GM12878 (cell line): ENCODE data around the gene TUBB. TPM values are rescaled to one million over a fixed set of nuclear protein-coding genes. Genes with fewer than 3 reads are reported as not detected.

ENCODE experiments used
- BCL11A ChIP-seq: IDR thresholded peaks from 2 replicates; pipeline ENCODE4 v1.6.1; 2011; ENCODE audit warnings: low read depth, low read length
- CHD1 ChIP-seq: IDR thresholded peaks from 2 replicates; pipeline ENCODE4 v1.6.1; 2012; ENCODE audit warnings: low read depth, low read length, improper control_type of control experiment
- EP300 ChIP-seq, 2 experiments: fragments of 150-350 bp in 1 of 2; IDR thresholded peaks; 2 replicates each; pipeline ENCODE4 v1.6.1; 2011 to 2012; ENCODE audit warnings: low read depth in 2 of 2, low read length in 2 of 2, borderline replicate concordance in 1 of 2, improper control_type of control experiment in 1 of 2, inconsistent platforms in 1 of 2; ENCODE audit not compliant: control insufficient read depth in 1 of 2
- MTA2 ChIP-seq: fragments of 450-650 bp; IDR thresholded peaks from 2 replicates; pipeline ENCODE4 v1.6.1; 2016; ENCODE audit warnings: low read depth, mild to moderate bottlenecking, moderate library complexity
- NBN ChIP-seq: fragments of 450-650 bp; IDR thresholded peaks from 2 replicates; pipeline ENCODE4 v1.6.1; 2016
- NR2C2 ChIP-seq: IDR thresholded peaks from 2 replicates; pipeline ENCODE4 v1.6.1; 2011; ENCODE audit warnings: borderline replicate concordance, low read depth; ENCODE audit not compliant: control insufficient read depth, insufficient read length
- NR2F1 ChIP-seq: fragments of 450-650 bp; conservative IDR thresholded peaks from 2 replicates; pipeline ENCODE4 v1.6.1; 2017; ENCODE audit warnings: mild to moderate bottlenecking
- PML ChIP-seq: IDR thresholded peaks from 2 replicates; pipeline ENCODE4 v1.6.1; 2012; ENCODE audit warnings: low read length, inconsistent platforms
- RCOR1 ChIP-seq: conservative IDR thresholded peaks from 2 replicates; pipeline ENCODE4 v1.6.1; 2012; ENCODE audit warnings: low read depth, low read length, improper control_type of control experiment
- SREBF2 ChIP-seq: IDR thresholded peaks from 2 replicates; pipeline ENCODE4 v1.6.1; 2012; ENCODE audit warnings: mild to moderate bottlenecking, low read length
- ZNF622 ChIP-seq: fragments of 450-650 bp; IDR thresholded peaks from 2 replicates; pipeline ENCODE4 v1.6.1; 2017; ENCODE audit warnings: mild to moderate bottlenecking, inconsistent platforms
- ZZZ3 ChIP-seq: IDR thresholded peaks from 2 replicates; pipeline ENCODE4 v1.6.1; 2011; ENCODE audit warnings: low read depth; ENCODE audit not compliant: control insufficient read depth, insufficient read length
- polyA plus RNA-seq, 11 experiments: library from polyadenylated mRNA; depleted of rRNA in 4 of 11; unstranded in 6 of 11; stranded (reverse) in 5 of 11; fragments of >200 nt; fragmentation: Nextera tagmentation in 4 of 11; fragmentation: Illumina TruSeq in 1 of 11; extraction: Ambion mirVana in 4 of 11; extraction: Trizol in 1 of 11; gene quantifications; 1 replicate in 1 of 11; 2 replicates in 10 of 11; pipeline versions ENCODE4 v1.2.1 to v1.2.3, GENCODE V29; 2011 to 2016; ENCODE audit warnings: inconsistent platforms in 2 of 11, missing spikeins in 2 of 11, low read depth in 1 of 11
- total RNA-seq, 4 experiments: library from RNA; depleted of rRNA in 3 of 4; stranded (reverse); fragments of >200 nt in 3 of 4; fragmentation: Illumina TruSeq in 1 of 4; extraction: Trizol in 1 of 4; gene quantifications; 2 replicates each; pipeline versions ENCODE4 v1.2.1 to v1.2.3, GENCODE V29; 2013 to 2021
- TF ChIP-seq, protein P1 (sequence below): fragments of 450-650 bp; formaldehyde crosslinking; IDR thresholded peaks from 2 replicates; pipeline ENCODE4 v1.4.0; 2022; ENCODE audit warnings: mild to moderate bottlenecking, moderate library complexity
- TF ChIP-seq, protein P2 (sequence below): fragments of 450-650 bp; IDR thresholded peaks from 2 replicates; pipeline ENCODE4 v1.6.1; 2016; ENCODE audit warnings: mild to moderate bottlenecking
- TF ChIP-seq, protein P3 (sequence below): fragments of 450-650 bp; formaldehyde crosslinking; IDR thresholded peaks from 2 replicates; pipeline ENCODE4 v1.4.0; 2020; ENCODE audit warnings: mild to moderate bottlenecking, moderate library complexity
- TF ChIP-seq, protein P4 (sequence below): fragments of 450-650 bp; IDR thresholded peaks from 2 replicates; pipeline ENCODE4 v1.6.1; 2016; ENCODE audit warnings: mild to moderate bottlenecking, moderate library complexity, borderline replicate concordance

Gene TUBB
- total and polyA plus RNA-seq, 10 of the 15 experiments (the other 5 are each of a cell fraction or from before 2014, with no cell fraction given) = 1,039 to 3,052 (median 1,656) TPM

DNA sequence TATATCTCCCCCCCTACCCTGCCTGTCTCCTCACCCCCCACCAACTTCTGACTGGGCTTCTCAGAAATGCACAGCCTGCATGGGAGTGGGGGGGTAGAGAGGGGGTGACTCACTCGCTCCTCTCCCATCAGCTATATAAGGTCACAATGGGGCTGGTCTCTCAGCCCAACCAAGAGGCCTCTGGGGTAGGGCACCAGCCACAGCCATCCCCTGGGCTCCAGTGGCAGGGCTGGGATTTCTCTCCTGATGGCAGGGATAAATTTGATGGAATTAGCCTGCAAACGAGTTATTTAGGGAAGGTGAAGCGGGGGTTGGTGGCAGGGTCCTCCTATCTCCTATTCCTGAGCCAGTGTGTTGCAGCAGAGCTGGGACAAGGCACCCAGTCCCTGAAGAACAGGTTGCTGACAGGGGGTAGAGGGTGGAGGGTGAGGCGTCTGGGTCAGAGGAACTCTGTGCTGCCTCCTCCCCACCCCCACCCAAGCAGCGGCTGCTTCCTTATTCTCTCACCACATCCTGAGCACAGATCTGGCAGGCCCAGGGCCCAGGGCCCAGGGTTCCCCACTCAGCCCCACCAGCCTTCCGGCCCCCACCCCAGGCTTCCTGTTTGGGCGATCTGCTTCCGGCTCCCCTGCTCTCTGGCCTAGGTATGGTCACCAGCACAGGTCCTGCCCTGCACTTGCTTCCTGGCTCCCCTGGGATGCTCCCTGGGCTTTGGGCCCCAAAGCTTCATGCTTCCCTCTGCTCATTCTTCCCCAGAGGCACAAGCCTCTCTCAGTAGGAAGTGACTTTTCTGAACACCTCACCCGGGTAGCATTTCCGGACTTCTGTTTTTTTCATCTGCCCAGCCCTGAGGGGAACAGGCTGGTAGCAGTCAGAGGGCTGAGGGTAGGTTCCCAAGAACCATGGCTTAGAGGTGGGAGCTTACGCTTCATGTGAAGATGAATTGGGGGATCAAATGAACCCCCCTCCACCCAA, 37.7 kb upstream of the TUBB start (continued):
- TF ChIP-seq, protein P1, sequence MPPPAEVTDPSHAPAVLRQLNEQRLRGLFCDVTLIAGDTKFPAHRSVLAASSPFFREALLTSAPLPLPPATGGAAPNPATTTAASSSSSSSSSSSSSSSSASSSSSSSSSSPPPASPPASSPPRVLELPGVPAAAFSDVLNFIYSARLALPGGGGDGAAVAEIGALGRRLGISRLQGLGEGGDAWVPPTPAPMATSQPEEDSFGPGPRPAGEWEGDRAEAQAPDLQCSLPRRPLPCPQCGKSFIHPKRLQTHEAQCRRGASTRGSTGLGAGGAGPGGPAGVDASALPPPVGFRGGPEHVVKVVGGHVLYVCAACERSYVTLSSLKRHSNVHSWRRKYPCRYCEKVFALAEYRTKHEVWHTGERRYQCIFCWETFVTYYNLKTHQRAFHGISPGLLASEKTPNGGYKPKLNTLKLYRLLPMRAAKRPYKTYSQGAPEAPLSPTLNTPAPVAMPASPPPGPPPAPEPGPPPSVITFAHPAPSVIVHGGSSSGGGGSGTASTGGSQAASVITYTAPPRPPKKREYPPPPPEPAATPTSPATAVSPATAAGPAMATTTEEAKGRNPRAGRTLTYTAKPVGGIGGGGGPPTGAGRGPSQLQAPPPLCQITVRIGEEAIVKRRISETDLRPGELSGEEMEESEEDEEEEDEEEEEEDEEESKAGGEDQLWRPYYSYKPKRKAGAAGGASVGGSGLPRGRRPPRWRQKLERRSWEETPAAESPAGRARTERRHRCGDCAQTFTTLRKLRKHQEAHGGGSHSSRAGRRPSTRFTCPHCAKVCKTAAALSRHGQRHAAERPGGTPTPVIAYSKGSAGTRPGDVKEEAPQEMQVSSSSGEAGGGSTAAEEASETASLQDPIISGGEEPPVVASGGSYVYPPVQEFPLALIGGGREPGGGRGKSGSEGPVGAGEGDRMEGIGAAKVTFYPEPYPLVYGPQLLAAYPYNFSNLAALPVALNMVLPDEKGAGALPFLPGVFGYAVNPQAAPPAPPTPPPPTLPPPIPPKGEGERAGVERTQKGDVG (CRISPR knock-in tag) = no peak
- TF ChIP-seq, protein P2, sequence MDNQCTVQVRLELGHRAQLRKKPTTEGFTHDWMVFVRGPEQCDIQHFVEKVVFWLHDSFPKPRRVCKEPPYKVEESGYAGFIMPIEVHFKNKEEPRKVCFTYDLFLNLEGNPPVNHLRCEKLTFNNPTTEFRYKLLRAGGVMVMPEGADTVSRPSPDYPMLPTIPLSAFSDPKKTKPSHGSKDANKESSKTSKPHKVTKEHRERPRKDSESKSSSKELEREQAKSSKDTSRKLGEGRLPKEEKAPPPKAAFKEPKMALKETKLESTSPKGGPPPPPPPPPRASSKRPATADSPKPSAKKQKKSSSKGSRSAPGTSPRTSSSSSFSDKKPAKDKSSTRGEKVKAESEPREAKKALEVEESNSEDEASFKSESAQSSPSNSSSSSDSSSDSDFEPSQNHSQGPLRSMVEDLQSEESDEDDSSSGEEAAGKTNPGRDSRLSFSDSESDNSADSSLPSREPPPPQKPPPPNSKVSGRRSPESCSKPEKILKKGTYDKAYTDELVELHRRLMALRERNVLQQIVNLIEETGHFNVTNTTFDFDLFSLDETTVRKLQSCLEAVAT = peak; percentile 87
- TF ChIP-seq RCOR1 (no peak), BCL11A (no peak; the same call in 1 of the 2 replicates), NR2C2 (no peak), NBN (peak; percentile 67; the same call in 1 of the 2 replicates), CHD1 (0 out of 2 replicates have a peak, but pooled peaks have one; percentile 36), NR2F1 (peak; percentile 58), EP300 (IDR thresholded peaks at IDR 0.05; ENCODE audit: borderline replicate concordance in 1 of 2, control insufficient read depth in 1 of 2, low read depth in 2 of 2, low read length in 2 of 2) (peak; percentile 3 to 57; a peak in 2 of 4 replicates), ZZZ3 (no peak), ZNF622 (no peak), SREBF2 (no peak), MTA2 (peak; percentile 30; the same call in 1 of the 2 replicates), PML (no peak)
- TF ChIP-seq, protein P3, sequence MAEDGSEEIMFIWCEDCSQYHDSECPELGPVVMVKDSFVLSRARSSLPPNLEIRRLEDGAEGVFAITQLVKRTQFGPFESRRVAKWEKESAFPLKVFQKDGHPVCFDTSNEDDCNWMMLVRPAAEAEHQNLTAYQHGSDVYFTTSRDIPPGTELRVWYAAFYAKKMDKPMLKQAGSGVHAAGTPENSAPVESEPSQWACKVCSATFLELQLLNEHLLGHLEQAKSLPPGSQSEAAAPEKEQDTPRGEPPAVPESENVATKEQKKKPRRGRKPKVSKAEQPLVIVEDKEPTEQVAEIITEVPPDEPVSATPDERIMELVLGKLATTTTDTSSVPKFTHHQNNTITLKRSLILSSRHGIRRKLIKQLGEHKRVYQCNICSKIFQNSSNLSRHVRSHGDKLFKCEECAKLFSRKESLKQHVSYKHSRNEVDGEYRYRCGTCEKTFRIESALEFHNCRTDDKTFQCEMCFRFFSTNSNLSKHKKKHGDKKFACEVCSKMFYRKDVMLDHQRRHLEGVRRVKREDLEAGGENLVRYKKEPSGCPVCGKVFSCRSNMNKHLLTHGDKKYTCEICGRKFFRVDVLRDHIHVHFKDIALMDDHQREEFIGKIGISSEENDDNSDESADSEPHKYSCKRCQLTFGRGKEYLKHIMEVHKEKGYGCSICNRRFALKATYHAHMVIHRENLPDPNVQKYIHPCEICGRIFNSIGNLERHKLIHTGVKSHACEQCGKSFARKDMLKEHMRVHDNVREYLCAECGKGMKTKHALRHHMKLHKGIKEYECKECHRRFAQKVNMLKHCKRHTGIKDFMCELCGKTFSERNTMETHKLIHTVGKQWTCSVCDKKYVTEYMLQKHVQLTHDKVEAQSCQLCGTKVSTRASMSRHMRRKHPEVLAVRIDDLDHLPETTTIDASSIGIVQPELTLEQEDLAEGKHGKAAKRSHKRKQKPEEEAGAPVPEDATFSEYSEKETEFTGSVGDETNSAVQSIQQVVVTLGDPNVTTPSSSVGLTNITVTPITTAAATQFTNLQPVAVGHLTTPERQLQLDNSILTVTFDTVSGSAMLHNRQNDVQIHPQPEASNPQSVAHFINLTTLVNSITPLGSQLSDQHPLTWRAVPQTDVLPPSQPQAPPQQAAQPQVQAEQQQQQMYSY (CRISPR knock-in tag) = no peak
- TF ChIP-seq, protein P4, sequence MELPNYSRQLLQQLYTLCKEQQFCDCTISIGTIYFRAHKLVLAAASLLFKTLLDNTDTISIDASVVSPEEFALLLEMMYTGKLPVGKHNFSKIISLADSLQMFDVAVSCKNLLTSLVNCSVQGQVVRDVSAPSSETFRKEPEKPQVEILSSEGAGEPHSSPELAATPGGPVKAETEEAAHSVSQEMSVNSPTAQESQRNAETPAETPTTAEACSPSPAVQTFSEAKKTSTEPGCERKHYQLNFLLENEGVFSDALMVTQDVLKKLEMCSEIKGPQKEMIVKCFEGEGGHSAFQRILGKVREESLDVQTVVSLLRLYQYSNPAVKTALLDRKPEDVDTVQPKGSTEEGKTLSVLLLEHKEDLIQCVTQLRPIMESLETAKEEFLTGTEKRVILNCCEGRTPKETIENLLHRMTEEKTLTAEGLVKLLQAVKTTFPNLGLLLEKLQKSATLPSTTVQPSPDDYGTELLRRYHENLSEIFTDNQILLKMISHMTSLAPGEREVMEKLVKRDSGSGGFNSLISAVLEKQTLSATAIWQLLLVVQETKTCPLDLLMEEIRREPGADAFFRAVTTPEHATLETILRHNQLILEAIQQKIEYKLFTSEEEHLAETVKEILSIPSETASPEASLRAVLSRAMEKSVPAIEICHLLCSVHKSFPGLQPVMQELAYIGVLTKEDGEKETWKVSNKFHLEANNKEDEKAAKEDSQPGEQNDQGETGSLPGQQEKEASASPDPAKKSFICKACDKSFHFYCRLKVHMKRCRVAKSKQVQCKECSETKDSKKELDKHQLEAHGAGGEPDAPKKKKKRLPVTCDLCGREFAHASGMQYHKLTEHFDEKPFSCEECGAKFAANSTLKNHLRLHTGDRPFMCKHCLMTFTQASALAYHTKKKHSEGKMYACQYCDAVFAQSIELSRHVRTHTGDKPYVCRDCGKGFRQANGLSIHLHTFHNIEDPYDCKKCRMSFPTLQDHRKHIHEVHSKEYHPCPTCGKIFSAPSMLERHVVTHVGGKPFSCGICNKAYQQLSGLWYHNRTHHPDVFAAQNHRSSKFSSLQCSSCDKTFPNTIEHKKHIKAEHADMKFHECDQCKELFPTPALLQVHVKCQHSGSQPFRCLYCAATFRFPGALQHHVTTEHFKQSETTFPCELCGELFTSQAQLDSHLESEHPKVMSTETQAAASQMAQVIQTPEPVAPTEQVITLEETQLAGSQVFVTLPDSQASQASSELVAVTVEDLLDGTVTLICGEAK = peak; percentile 89; the same call in 1 of the 2 replicates
